ENCODE measurements around the gene ZNF578.
"Not testable (repeated sequence)": the region's sequence is repeated elsewhere in the genome, so short reads cannot be mapped to it uniquely, and the experiment has no call there.

Gene ZNF578

GRCh38 chr19:52518646-52519045 lies 65.3 kb downstream of the ZNF578 start:
- DNase-seq = no peak

- DNase-seq = not testable (repeated sequence)
Observed at GRCh38 chr19:52519175-52519574, 65.8 kb downstream of the ZNF578 start.

- DNase-seq = no peak
Observed at GRCh38 chr19:52520013-52520412, 66.7 kb downstream of the ZNF578 start.

GRCh38 chr19:52522551-52522950 lies 69.2 kb downstream of the ZNF578 start:
- no peak for DNase-seq

- DNase-seq = no peak
Observed at GRCh38 chr19:52524086-52524485, 70.7 kb downstream of the ZNF578 start.

- no peak for DNase-seq
Observed at GRCh38 chr19:52527134-52527955, 74.0 kb downstream of the ZNF578 start, which contains the start of gene ZNF808. Gene ZNF808 (plus strand): TSS chr19:52527668. CDS start chr19:52543285, 15,617 bp downstream.

- DNase-seq = no peak
Observed at GRCh38 chr19:52527956-52528351, 74.6 kb downstream of the ZNF578 start.

- no peak for DNase-seq
Observed at GRCh38 chr19:52532480-52532879, 79.1 kb downstream of the ZNF578 start.

- no peak for DNase-seq
Observed at GRCh38 chr19:52533901-52534300, 80.5 kb downstream of the ZNF578 start.

GRCh38 chr19:52535385-52535770 lies 82.0 kb downstream of the ZNF578 start:
- not testable (repeated sequence) for DNase-seq

GRCh38 chr19:52535771-52536447 lies 82.6 kb downstream of the ZNF578 start:
- DNase-seq = no peak

- DNase-seq = no peak
Observed at GRCh38 chr19:52536448-52536800, 83.1 kb downstream of the ZNF578 start.

- not testable (repeated sequence) for DNase-seq
Observed at GRCh38 chr19:52538815-52539214, 85.5 kb downstream of the ZNF578 start.

- DNase-seq = not testable (repeated sequence)
Observed at GRCh38 chr19:52541176-52541575, 87.8 kb downstream of the ZNF578 start.

GRCh38 chr19:52541608-52542007 lies 88.3 kb downstream of the ZNF578 start:
- DNase-seq = no peak

- not testable (repeated sequence) for DNase-seq
Observed at GRCh38 chr19:52542541-52542940, 89.2 kb downstream of the ZNF578 start.

GRCh38 chr19:52542984-52543664 lies 89.8 kb downstream of the ZNF578 start:
- DNase-seq = no peak

GRCh38 chr19:52554216-52554971 lies 101.0 kb downstream of the ZNF578 start:
- no peak for DNase-seq

- no peak for DNase-seq
Observed at GRCh38 chr19:52557231-52557995, 104.1 kb downstream of the ZNF578 start.

GRCh38 chr19:52558732-52559445 lies 105.5 kb downstream of the ZNF578 start:
- not testable (repeated sequence) for DNase-seq

GRCh38 chr19:52561611-52562010 lies 108.3 kb downstream of the ZNF578 start:
- DNase-seq = not testable (repeated sequence)
